Osteocyte (in vitro differentiated cells): ENCODE measurements around the gene CETP. TPM values are rescaled to one million over a fixed set of nuclear protein-coding genes. Genes with fewer than 3 reads are reported as not detected.

Source experiments
- DNase-seq: peaks from one replicate; pipeline ENCODE4 v3.0.0; 2021; ENCODE audit warnings: mixed read lengths; ENCODE audit not compliant: unreplicated experiment; ENCODE audit errors: extremely low spot score
- H3K27ac Mint-ChIP-seq: one replicate; pipeline ENCODE4 v1.8.0; 2021; ENCODE audit warnings: mild to moderate bottlenecking, mixed read lengths; ENCODE audit not compliant: unreplicated experiment
- H3K27me3 Mint-ChIP-seq: one replicate; pipeline ENCODE4 v1.8.0; 2021; ENCODE audit warnings: mixed read lengths; ENCODE audit not compliant: unreplicated experiment
- H3K36me3 Mint-ChIP-seq: one replicate; pipeline ENCODE4 v1.8.0; 2021; ENCODE audit warnings: mixed read lengths; ENCODE audit not compliant: unreplicated experiment
- H3K4me1 Mint-ChIP-seq: one replicate; pipeline ENCODE4 v1.8.0; 2021; ENCODE audit warnings: mixed read lengths; ENCODE audit not compliant: unreplicated experiment
- H3K4me3 Mint-ChIP-seq: one replicate; pipeline ENCODE4 v1.8.0; 2021; ENCODE audit warnings: mild to moderate bottlenecking, moderate library complexity, mixed read lengths; ENCODE audit not compliant: unreplicated experiment
- H3K9me3 Mint-ChIP-seq: one replicate; pipeline ENCODE4 v1.8.0; 2021; ENCODE audit warnings: mixed read lengths; ENCODE audit not compliant: unreplicated experiment
- total RNA-seq: library from RNA; stranded (reverse); gene quantifications from 2 replicates; pipeline ENCODE4 v1.2.1, GENCODE V29; 2021
- TF ChIP-seq, protein P1 (sequence below): fragments of 200-600 bp; sonication (generic); IDR thresholded peaks from 2 replicates; pipeline ENCODE4 v1.5.0; 2021; ENCODE audit warnings: antibody characterized with exemption, mild to moderate bottlenecking, moderate library complexity

CETP gene
- total RNA-seq, 1 donor from 2014 or later: not detected

DNA sequence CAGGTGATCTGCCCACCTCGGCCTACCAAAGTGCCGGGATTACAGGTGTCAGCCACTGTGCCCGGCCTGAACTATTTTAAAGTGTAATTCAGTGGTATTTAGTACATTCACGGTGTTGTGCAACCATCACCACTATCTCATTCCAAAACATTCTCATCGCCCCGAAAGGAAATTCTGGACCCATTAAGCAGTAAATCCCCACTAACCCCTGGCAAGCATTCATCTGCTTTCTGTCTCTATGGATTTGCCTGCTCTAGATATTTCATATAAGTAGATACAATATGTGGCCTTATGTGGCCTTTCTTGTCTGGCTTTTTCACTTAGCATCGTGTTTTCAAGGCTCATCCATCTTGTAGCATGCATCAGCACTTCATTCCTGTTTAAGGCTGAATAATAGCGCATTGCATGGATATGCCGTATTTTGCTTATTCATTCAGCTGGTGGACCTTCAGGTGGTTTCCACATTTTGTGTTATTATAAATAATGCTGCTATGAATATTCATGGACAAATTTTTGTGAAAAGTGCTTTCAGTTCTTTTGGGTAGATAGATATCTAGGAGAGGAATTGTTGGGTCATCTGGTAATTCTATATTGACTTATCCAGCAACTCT is 38.2 kb upstream of the CETP start:
- Mint-ChIP-seq H3K27me3 (peaks cover 20% of the 10 kb centered on the region), H3K4me1 (peaks cover under 1% of the 10 kb centered on the region), H3K9me3 (no peaks in the 10 kb centered on the region), H3K27ac (no peak overlapping the region), H3K36me3 (no peaks in the 10 kb centered on the region), H3K4me3 (no peak overlapping the region)
- no peak for DNase-seq
- TF ChIP-seq, protein P1, sequence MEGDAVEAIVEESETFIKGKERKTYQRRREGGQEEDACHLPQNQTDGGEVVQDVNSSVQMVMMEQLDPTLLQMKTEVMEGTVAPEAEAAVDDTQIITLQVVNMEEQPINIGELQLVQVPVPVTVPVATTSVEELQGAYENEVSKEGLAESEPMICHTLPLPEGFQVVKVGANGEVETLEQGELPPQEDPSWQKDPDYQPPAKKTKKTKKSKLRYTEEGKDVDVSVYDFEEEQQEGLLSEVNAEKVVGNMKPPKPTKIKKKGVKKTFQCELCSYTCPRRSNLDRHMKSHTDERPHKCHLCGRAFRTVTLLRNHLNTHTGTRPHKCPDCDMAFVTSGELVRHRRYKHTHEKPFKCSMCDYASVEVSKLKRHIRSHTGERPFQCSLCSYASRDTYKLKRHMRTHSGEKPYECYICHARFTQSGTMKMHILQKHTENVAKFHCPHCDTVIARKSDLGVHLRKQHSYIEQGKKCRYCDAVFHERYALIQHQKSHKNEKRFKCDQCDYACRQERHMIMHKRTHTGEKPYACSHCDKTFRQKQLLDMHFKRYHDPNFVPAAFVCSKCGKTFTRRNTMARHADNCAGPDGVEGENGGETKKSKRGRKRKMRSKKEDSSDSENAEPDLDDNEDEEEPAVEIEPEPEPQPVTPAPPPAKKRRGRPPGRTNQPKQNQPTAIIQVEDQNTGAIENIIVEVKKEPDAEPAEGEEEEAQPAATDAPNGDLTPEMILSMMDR: no peak

DNA sequence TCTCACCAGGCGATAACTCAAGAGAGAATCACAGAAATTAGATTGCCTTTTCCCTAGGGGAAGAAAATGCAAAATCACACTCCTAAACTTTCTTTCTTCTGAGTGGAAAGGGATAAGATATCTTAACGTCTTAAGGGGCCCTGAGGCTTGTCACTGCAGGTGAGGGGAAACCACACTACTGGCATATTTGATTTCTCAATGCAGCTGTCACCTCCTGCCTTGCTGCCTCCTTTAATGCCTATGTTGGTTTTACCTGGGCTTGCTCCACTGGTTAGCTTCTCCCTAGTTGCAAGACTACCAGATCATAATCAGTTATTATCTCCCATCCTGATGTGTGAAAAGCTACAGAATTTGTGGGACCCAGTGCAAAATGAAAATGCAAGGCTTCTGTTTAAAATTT is 34.3 kb upstream of the CETP start:
- H3K4me3 Mint-ChIP-seq: no peak overlapping the region
- TF ChIP-seq, protein P1: no peak
- no peak for DNase-seq
- H3K27me3 Mint-ChIP-seq: no peaks in the 10 kb centered on the region
- no peaks in the 10 kb centered on the region for H3K36me3 Mint-ChIP-seq
- H3K27ac Mint-ChIP-seq: no peak overlapping the region
- peaks cover 8% of the 10 kb centered on the region for H3K4me1 Mint-ChIP-seq
- no peaks in the 10 kb centered on the region for H3K9me3 Mint-ChIP-seq

DNA sequence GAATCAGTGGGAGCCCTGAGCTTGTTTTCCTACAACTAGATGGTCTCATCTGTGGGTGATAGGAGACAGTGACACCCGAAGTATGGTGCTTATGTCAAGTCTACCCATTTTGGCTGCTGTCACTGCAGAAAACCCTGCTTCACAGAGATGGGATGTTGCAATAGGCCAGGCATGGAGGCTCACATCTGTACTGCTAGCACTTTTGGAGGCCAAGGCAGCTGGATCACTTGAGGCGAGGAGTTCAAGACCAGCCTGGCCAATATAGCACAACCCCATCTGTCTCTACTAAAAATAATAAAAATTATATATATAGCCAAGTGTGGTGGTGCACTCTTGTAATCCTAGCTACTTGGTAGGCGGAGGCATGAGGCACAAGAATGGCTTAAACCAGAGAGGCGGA is 32.1 kb upstream of the CETP start:
- Mint-ChIP-seq H3K4me1 (peaks cover 15% of the 10 kb centered on the region), H3K27me3 (no peaks in the 10 kb centered on the region), H3K36me3 (peaks cover 15% of the 10 kb centered on the region), H3K4me3 (no peak overlapping the region), H3K9me3 (no peaks in the 10 kb centered on the region), H3K27ac (no peak overlapping the region)
- DNase-seq: no peak
- TF ChIP-seq, protein P1: no peak

DNA sequence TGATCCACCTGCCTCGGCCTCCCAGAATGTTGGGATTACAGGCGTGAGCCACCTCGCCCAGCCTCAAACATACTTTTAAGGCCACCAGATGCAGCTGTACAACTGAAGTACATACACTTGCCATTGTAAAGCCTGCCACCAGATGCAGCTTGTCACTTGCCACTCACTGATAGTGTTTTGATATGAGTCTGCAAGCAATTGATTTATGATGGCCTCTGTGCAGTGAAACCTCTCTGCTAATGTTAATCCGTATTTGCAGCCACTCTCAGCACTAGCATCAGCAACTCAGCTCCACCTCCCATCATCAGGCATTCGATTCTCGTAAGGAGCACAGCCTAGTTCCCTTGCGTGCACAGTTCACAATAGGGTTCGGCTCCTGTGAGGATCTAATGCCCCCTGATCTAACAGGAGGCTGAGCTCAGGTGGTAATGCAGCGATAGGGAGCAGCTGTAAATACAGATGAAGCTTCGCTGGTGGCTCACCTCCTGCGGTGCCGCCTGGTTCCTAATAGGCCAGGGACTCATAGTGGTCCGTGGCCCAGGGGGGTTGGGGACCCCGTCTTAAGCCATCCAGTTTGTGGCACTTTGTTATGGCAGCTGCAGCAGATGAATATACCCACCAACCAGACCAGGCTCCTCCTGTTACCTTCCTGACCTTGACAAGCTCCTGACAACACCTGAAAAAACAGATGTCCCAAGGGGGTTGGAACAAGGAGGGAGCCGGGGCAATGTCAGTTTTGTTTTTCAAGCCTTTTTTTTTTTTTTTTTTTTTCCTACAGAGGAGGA is 31.1 kb upstream of the CETP start:
- Mint-ChIP-seq H3K9me3 (no peaks in the 10 kb centered on the region), H3K4me3 (peak overlapping the region; percentile 98), H3K4me1 (peaks cover 25% of the 10 kb centered on the region), H3K36me3 (peaks cover 24% of the 10 kb centered on the region), H3K27ac (peak overlapping the region; percentile 95), H3K27me3 (no peaks in the 10 kb centered on the region)
- TF ChIP-seq, protein P1: no peak
- no peak for DNase-seq

DNA sequence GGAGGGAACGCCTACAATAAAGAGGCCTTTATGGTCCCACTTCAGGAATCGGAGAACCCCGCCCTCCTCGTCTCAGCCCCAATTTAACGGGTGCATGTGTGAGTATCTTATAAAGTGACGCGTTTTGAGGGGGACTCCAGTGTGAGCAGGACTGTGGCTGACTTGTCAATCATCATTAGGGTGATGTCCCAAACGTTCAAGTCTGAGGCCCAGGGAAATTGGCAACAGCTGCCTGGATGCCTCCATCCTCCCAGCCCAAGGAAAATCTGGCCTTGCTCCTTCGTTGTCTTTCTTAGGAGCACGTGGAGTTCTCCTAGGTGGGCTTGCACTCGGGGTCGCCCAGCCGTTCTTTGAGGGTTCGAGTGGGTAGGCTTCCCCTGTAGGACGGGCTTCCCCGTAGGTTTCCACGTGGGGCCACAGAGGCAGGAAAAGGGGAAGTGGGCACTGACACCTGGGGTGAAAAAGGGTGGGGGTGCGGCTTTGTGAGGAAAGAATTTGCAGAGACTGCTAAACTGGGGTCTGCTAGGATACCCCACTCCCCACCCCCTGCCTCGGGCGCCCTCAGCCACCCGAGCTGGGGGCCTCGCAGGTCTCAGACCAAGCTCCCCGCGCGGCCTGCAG is 30.4 kb upstream of the CETP start:
- H3K27ac Mint-ChIP-seq: peak overlapping the region; percentile 95
- H3K27me3 Mint-ChIP-seq: no peaks in the 10 kb centered on the region
- no peak for DNase-seq
- peaks cover 31% of the 10 kb centered on the region for H3K4me1 Mint-ChIP-seq
- peak overlapping the region; percentile 98 for H3K4me3 Mint-ChIP-seq
- H3K9me3 Mint-ChIP-seq: no peaks in the 10 kb centered on the region
- H3K36me3 Mint-ChIP-seq: peaks cover 30% of the 10 kb centered on the region
- TF ChIP-seq, protein P1: no peak
